ENCODE results near the gene PHLDA2. TPM values are rescaled to one million over a fixed set of nuclear protein-coding genes. Genes with fewer than 3 reads are reported as not detected.

The PHLDA2 gene
- total RNA-seq, 1 experiment from 2014 or later = 195 TPM

DNA sequence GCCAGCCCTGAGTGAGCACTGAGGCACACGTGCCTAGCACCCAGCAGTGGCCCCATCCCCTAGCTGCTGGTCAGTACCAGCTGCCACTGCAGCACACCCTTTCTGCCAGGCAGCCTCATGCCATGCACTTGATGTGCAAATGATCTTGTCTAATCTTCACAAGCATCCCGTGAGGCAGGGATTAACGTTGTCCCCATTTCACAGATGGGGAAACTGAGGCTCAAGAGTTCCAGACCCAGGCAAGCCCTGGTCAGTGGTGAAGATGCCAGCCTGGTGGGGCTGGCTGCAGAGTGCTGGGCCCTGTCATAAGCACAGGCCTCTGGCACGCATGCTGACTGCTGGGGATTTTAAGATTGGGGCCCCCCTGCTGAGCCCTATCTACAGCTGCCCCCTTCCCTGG, 35.3 kb downstream of the PHLDA2 start:
- CTCF ChIA-PET = interaction anchor here (0.5 kb wide), 1 partner anchor 29 kb away, joined by 5 read pairs; no protein-coding TSS in a partner anchor

GRCh38 chr11:2892967-2893528, 36.2 kb downstream of the PHLDA2 start:
- Histone ChIP-seq H3K9me3 (ENCODE audit: control insufficient read depth, insufficient read depth, low read depth, low read length) (no peaks in the 10 kb centered on the region), H3K27ac (ENCODE audit: low read length) (peak overlapping the region; percentile 83), H3K27me3 (ENCODE audit: control insufficient read depth, insufficient read depth, low read length) (no peaks in the 10 kb centered on the region), H3K4me3 (ENCODE audit: low read depth in 2 of 2, low read length in 2 of 2) (peak overlapping the region; percentile 37 to 54), H3K36me3 (ENCODE audit: control insufficient read depth, insufficient read depth, low read length) (no peaks in the 10 kb centered on the region), H3K4me1 (ENCODE audit: control insufficient read depth, insufficient read depth, low read length) (peaks cover 20% of the 10 kb centered on the region)
- POLR2A ChIA-PET = interaction anchor here (1.0 to 2.0 kb wide), 2 partner anchors 10 to 36 kb away, joined by 4 to 12 read pairs; partner anchors contain the start of gene PHLDA2
- intact Hi-C loops (cut with micrococcal nuclease; ENCODE audit: unreplicated experiment) = loop anchor here (1.0 kb wide), 1 partner anchor 360 kb away; no protein-coding TSS in a partner anchor
- CTCF ChIA-PET = interaction anchor here (0.5 to 8.1 kb wide), 9 partner anchors 9 to 1345 kb away, joined by 3 to 132 read pairs (median 4); partner anchors contain the start of gene PHLDA2
- in situ Hi-C loops (cut with HindIII; ENCODE audit: low pct_unique_long_range_greater_than_20kb, low sequenced_read_pairs) = no loop called here
- no peak for DNase-seq (ENCODE audit: low read depth, low spot score)
- no TSS peak for BruUV-seq (replicated peaks)
- peak; percentile 39 for ATAC-seq
- TF ChIP-seq POLR2AphosphoS5 (IDR thresholded peaks at IDR 0.05; ENCODE audit: low read depth, low read length) = no peak
- TF ChIP-seq, protein P1, sequence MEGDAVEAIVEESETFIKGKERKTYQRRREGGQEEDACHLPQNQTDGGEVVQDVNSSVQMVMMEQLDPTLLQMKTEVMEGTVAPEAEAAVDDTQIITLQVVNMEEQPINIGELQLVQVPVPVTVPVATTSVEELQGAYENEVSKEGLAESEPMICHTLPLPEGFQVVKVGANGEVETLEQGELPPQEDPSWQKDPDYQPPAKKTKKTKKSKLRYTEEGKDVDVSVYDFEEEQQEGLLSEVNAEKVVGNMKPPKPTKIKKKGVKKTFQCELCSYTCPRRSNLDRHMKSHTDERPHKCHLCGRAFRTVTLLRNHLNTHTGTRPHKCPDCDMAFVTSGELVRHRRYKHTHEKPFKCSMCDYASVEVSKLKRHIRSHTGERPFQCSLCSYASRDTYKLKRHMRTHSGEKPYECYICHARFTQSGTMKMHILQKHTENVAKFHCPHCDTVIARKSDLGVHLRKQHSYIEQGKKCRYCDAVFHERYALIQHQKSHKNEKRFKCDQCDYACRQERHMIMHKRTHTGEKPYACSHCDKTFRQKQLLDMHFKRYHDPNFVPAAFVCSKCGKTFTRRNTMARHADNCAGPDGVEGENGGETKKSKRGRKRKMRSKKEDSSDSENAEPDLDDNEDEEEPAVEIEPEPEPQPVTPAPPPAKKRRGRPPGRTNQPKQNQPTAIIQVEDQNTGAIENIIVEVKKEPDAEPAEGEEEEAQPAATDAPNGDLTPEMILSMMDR (IDR thresholded peaks at IDR 0.05) = no peak
- TF ChIP-seq SIN3A (IDR thresholded peaks at IDR 0.05; ENCODE audit: borderline replicate concordance, insufficient read depth, low read depth, low read length) = no peak
- TF ChIP-seq, protein P2, sequence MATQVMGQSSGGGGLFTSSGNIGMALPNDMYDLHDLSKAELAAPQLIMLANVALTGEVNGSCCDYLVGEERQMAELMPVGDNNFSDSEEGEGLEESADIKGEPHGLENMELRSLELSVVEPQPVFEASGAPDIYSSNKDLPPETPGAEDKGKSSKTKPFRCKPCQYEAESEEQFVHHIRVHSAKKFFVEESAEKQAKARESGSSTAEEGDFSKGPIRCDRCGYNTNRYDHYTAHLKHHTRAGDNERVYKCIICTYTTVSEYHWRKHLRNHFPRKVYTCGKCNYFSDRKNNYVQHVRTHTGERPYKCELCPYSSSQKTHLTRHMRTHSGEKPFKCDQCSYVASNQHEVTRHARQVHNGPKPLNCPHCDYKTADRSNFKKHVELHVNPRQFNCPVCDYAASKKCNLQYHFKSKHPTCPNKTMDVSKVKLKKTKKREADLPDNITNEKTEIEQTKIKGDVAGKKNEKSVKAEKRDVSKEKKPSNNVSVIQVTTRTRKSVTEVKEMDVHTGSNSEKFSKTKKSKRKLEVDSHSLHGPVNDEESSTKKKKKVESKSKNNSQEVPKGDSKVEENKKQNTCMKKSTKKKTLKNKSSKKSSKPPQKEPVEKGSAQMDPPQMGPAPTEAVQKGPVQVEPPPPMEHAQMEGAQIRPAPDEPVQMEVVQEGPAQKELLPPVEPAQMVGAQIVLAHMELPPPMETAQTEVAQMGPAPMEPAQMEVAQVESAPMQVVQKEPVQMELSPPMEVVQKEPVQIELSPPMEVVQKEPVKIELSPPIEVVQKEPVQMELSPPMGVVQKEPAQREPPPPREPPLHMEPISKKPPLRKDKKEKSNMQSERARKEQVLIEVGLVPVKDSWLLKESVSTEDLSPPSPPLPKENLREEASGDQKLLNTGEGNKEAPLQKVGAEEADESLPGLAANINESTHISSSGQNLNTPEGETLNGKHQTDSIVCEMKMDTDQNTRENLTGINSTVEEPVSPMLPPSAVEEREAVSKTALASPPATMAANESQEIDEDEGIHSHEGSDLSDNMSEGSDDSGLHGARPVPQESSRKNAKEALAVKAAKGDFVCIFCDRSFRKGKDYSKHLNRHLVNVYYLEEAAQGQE (IDR thresholded peaks at IDR 0.05; ENCODE audit: insufficient read depth in 1 of 2, low read depth in 2 of 2, low read length in 1 of 2) = no peak
- no peak for TF ChIP-seq TCF7L2 (IDR thresholded peaks at IDR 0.05; ENCODE audit: low read depth, low read length)

More for the DNA sequence above, 35.3 kb downstream of the PHLDA2 start:
- H3K27me3 ChIP-seq (ENCODE audit: control insufficient read depth, insufficient read depth, low read length) = no peaks in the 10 kb centered on the region
- H3K27ac ChIP-seq (ENCODE audit: low read length) = no peak overlapping the region
- POLR2A ChIA-PET = interaction anchor here (1.0 kb wide), 1 partner anchor 9 kb away, joined by 4 read pairs; no protein-coding TSS in a partner anchor
- BruUV-seq (replicated peaks) = no TSS peak
- TF ChIP-seq SIN3A (IDR thresholded peaks at IDR 0.05; ENCODE audit: borderline replicate concordance, insufficient read depth, low read depth, low read length) (no peak), POLR2AphosphoS5 (IDR thresholded peaks at IDR 0.05; ENCODE audit: low read depth, low read length) (no peak), TCF7L2 (IDR thresholded peaks at IDR 0.05; ENCODE audit: low read depth, low read length) (no peak)
- TF ChIP-seq, protein P2 (IDR thresholded peaks at IDR 0.05; ENCODE audit: insufficient read depth in 1 of 2, low read depth in 2 of 2, low read length in 1 of 2) = no peak
- TF ChIP-seq, protein P1 (IDR thresholded peaks at IDR 0.05) = no peak
- no peak for ATAC-seq
- H3K36me3 ChIP-seq (ENCODE audit: control insufficient read depth, insufficient read depth, low read length) = no peaks in the 10 kb centered on the region
- H3K9me3 ChIP-seq (ENCODE audit: control insufficient read depth, insufficient read depth, low read depth, low read length) = no peaks in the 10 kb centered on the region
- in situ Hi-C loops (cut with HindIII; ENCODE audit: low pct_unique_long_range_greater_than_20kb, low sequenced_read_pairs) = no loop called here
- H3K4me1 ChIP-seq (ENCODE audit: control insufficient read depth, insufficient read depth, low read length) = peaks cover 27% of the 10 kb centered on the region
- DNase-seq (ENCODE audit: low read depth, low spot score) = no peak
- intact Hi-C loops (cut with micrococcal nuclease; ENCODE audit: unreplicated experiment) = no loop called here
- no peak overlapping the region for H3K4me3 ChIP-seq (ENCODE audit: low read depth in 2 of 2, low read length in 2 of 2)

Measured in Panc1 (cell line).